NCI-H2107 treated with DMSO at 0.1 percent for 48 hours (cell line): ENCODE measurements around the gene SPDYE6.
A peak's percentile ranks its signal among the peaks of the same experiment; 100 is the strongest.
"Not testable (repeated sequence)": the region's sequence is repeated elsewhere in the genome, so short reads cannot be mapped to it uniquely, and the experiment has no call there.

ENCODE experiments used
- DNase-seq: peaks from one replicate; lab custom pipeline; 2025; ENCODE audit not compliant: unreplicated experiment; lab: John Stamatoyannopoulos, UW

SPDYE6 gene

GRCh38 chr7:102318482-102318971 lies 37.7 kb downstream of the SPDYE6 start:
- DNase-seq = peak; percentile 47

- no peak for DNase-seq
Measured at GRCh38 chr7:102317231-102318059, 38.8 kb downstream of the SPDYE6 start.

- DNase-seq = no peak
Measured at GRCh38 chr7:102313997-102314780, 42.1 kb downstream of the SPDYE6 start.

GRCh38 chr7:102312317-102312716 lies 43.9 kb downstream of the SPDYE6 start:
- no peak for DNase-seq

- DNase-seq = no peak
Measured at GRCh38 chr7:102310414-102310815, 45.8 kb downstream of the SPDYE6 start.

- DNase-seq = peak; percentile 29
Measured at GRCh38 chr7:102306916-102307677, 49.1 kb downstream of the SPDYE6 start.

GRCh38 chr7:102305414-102306268 lies 50.6 kb downstream of the SPDYE6 start:
- no peak for DNase-seq

- DNase-seq = no peak
Measured at GRCh38 chr7:102304668-102305067, 51.6 kb downstream of the SPDYE6 start.

- no peak for DNase-seq
Measured at GRCh38 chr7:102303669-102304422, 52.4 kb downstream of the SPDYE6 start.

- no peak for DNase-seq
Measured at GRCh38 chr7:102302025-102302424, 54.2 kb downstream of the SPDYE6 start.

GRCh38 chr7:102301367-102301766 lies 54.9 kb downstream of the SPDYE6 start:
- not testable (repeated sequence) for DNase-seq

GRCh38 chr7:102300643-102301221 lies 55.5 kb downstream of the SPDYE6 start:
- no peak for DNase-seq

- no peak for DNase-seq
Measured at GRCh38 chr7:102297487-102298218, 58.6 kb downstream of the SPDYE6 start.

- DNase-seq = no peak
Measured at GRCh38 chr7:102296514-102296913, 59.7 kb downstream of the SPDYE6 start.

- DNase-seq = no peak
Measured at GRCh38 chr7:102296179-102296438, 60.1 kb downstream of the SPDYE6 start.
